ENCODE results near the gene CYP4V2.

- TF ChIP-seq CTCF (conservative IDR thresholded peaks at IDR 0.05; ENCODE audit: low read depth in 2 of 2) (no peak), POLR2AphosphoS5 (IDR thresholded peaks at IDR 0.05; ENCODE audit: low read depth) (no peak), REST (IDR thresholded peaks at IDR 0.05; ENCODE audit: unreplicated experiment) (no peak), EZH2phosphoT487 (IDR thresholded peaks at IDR 0.05; ENCODE audit: unreplicated experiment) (no peak), NANOG (IDR thresholded peaks at IDR 0.05; ENCODE audit: borderline replicate concordance) (no peak), EZH2 (IDR thresholded peaks at IDR 0.05; ENCODE audit: low read depth, unreplicated experiment) (no peak), ZNF114 (CRISPR knock-in tag; IDR thresholded peaks at IDR 0.05) (no peak), CREB1 (CRISPR knock-in tag; IDR thresholded peaks at IDR 0.05; ENCODE audit: low read depth) (no peak), JUNB (IDR thresholded peaks at IDR 0.05; ENCODE audit: unreplicated experiment) (no peak), ETS1 (IDR thresholded peaks at IDR 0.05) (no peak), STAT1 (IDR thresholded peaks at IDR 0.05; ENCODE audit: unreplicated experiment) (no peak)
Measured at GRCh38 chr4:186258216-186258811, 66.9 kb downstream of the CYP4V2 start.
